HG03196 (cell line): Measurements from ENCODE around the gene RASSF7.
A peak's percentile ranks its signal among the peaks of the same experiment; 100 is the strongest.
"Not testable (repeated sequence)": the region's sequence is repeated elsewhere in the genome, so short reads cannot be mapped to it uniquely, and the experiment has no call there.

Source experiments
- ATAC-seq: cut with Tn5 transposase; IDR thresholded peaks from one replicate; pipeline ENCODE4 v1.9.1; 2021; ENCODE audit not compliant: unreplicated experiment

Gene RASSF7, protein sequence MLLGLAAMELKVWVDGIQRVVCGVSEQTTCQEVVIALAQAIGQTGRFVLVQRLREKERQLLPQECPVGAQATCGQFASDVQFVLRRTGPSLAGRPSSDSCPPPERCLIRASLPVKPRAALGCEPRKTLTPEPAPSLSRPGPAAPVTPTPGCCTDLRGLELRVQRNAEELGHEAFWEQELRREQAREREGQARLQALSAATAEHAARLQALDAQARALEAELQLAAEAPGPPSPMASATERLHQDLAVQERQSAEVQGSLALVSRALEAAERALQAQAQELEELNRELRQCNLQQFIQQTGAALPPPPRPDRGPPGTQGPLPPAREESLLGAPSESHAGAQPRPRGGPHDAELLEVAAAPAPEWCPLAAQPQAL

DNA sequence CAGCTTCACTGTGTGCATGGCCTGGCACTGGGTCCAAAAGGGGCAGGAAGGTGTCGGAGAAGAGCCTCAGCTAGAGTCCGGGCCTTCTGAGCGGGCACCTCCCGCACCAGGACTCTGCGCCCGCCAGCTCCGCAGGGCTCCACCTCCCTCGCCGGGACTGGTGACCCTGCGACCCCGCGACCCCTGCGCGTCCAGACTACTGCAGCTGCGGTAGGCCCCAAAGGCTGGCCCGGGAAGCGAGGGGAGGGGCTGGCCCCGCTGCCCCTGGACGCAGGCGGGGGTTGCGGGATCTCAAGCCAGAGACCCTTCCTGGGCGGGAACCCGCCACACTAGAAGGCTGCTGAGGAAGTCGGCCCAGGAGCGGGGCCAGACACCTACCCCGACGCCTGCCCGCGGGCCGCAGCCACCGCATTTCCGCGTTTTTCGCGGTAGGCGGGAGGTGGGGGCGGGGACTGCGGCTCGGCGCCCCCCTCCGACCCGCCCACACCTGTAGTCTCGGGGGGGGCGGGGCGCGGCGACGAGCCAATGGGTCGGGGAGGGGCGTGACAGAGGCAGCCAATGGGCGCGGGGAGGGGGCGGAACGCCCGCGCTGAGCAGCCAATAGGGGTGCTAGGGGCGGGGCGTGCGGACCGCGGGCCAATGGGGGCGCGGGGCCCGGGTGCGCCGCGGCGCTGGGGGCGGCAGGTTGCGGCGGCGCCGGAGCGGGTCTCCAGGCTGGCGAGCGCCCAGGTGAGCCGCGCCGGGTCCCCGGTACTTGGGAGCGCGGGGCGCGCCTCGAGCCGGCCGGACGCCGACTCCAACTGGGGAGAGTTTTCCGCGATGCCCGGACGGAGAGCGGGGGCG is at the start of gene RASSF7, which contains the start of gene LMNTD2:
Gene RASSF7, plus strand, starts transcription at position 666 of the 843 bp plus-strand sequence. CDS start 799 bp downstream, outside the sequence.
Gene LMNTD2, minus strand, starts transcription at position 434 of the 843 bp plus-strand sequence. Its CDS starts 22 bp downstream, at position 412.
- ATAC-seq, result peak; percentile 58

DNA sequence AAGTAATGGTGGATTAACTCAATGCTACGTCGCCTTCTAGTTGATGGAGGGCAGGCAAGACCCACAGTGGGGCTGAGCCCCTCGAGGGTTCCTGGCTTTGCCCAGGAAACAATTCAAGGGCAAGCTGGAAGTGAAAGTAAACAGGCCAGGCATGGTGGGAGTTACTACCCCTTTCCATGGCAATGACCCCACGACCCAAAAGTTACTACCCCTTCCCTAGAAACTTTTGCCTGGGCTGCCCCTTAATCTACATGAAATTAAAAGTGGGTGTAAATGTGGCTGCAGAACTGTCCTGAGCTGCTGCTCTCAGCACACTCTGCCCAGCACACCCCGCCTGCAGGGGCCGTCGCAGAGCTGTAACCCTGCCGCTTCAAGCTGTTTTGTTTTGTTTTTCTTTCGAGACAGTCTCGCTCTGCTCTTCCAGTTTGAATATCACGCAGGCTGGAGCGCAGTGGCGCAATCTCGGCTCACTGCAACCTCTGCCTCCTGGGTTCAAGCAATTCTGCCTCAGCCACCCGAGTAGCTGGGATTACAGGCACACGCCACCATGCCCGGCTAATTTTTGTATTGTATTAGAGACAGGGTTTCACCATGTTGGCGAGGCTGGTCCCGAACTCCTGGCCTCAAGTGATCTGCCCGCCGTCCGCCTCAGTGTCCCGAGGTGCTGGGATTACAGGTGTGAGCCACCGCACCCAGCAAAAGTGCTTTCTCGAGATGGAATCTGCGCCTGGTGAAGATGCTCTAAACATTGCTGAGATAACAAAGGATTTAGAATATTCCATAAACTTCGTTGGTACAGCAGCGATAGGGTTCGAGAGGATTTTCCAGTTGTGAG is 47.8 kb upstream of the RASSF7 start:
- no peak for ATAC-seq

DNA sequence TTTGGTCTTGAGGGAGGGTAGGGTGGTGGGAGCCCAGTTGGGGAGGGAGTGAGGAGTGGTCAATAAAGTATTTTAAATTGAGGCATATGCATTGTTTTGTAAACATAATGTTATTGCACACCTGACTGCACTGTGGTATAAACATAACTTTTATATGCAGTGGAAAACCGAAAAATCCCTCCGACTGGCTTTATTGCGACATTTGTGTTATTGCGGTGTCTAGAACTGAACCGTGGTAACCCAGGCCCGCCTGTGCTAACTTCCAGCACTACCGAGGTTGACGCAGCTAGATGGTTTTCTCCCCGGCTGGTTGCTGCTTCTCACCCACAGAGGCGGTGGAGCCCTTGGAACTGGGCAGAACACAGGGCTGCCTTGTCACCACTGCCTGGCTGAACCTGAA is 46.2 kb upstream of the RASSF7 start:
- no peak for ATAC-seq

DNA sequence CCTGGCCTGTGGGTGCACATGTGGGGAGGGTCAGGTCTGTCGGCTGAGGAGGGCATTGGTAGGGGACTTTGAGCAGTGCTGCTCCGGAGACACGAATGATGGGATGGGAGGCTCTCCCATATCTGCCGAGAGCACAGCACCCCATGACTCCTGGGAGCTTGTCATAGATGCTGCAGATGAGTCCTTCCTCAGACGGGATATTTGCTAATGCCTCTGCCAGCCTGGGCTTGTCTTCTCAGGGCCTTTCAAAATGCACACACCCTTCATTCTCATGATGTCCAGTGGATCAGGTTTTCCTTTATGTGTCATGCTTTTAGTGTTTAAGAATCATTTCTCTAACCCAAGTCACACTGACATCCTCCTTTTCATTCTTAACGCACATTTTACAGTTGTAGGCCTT is 45.6 kb upstream of the RASSF7 start:
- ATAC-seq, result no peak

DNA sequence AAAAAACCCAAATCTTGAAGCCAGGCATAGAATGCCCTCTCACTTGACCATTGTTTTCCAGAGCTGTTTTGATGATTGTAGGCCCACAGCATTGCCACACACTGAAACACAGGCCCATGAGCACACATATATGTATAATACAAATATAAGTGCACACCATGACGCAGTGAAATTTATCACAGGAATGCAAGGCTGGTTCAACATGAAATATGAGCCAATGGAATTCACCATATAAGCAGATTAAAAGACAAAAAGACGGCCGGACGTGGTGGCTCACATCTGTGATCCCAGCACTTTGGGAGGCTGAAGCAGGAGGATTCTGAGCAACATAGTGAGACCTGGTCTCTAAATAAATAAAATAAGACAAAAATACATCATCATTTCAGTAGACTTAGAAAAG is 44.4 kb upstream of the RASSF7 start:
- ATAC-seq, result no peak

DNA sequence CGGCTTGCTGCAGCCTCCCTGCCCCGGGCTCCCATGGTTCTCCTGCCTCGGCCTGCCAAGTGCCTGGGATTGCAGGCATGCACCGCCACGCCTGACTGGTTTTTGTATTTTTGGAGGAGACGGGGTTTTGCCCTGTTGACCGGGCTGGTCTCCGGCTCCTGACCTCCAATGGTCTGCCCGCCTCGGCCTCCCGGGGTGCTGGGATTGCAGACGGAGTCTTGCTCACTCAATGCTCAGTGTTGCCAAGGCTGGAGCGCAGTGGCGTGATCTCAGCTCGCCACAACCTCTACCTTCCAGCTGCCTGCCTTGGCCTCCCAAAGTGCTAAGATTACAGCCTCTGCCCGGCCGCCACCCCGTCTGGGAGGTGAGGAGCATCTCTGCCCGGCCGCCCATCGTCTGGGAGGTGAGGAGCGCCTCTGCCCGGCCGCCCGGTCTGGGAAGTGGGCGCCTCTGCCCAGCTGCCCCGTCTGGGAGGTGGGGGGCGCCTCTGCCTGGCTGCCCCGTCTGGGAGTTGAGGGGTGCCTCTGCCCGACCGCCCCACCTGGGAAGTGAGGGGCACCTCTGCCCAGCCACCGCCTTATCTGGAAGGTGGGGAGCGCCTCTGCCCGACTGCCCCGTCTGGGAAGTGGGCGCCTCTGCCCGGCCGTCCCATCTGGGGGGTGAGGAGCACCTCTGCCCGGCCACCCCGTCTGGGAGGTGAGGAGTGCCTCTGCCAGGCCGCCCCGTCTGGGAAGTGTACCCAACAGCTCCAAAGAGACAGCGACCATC is 43.7 kb upstream of the RASSF7 start:
- ATAC-seq, result not testable (repeated sequence)

DNA sequence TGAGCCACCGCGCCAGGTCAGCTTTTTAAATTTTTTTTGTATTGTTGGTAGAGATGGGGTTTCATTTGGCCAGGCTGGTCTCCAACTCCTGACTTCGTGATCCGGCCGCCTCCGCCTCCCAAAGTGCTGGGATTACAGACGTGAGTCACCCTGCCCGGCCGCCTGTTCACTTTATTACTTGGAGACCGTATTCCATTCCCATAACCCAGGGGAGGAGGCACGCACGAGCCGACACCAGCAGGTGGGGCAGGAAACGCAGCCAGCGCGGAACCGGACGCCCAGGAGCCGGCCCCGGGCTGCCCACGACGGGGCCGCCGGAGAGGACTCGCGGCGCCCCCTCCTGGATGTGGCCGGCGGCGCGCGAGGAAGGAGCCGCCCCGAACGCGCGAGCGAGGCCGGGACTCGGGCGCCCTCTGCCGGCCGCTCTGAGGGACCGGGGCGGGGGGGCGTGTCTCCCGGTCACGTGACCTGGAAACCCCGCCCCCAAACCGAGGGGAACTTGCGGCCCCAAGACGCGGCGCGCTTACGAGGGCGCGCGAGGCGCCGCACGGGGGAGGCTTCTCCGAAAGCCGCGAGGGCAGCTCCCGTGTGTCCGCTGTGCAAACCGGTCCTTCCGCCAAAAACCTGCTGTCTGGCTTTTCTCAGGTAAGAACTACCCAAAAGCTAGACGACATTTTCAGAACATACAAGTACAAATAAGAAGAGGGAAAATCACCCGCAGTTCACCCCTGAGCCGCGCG is 42.1 kb upstream of the RASSF7 start:
- peak; percentile 81 for ATAC-seq

DNA sequence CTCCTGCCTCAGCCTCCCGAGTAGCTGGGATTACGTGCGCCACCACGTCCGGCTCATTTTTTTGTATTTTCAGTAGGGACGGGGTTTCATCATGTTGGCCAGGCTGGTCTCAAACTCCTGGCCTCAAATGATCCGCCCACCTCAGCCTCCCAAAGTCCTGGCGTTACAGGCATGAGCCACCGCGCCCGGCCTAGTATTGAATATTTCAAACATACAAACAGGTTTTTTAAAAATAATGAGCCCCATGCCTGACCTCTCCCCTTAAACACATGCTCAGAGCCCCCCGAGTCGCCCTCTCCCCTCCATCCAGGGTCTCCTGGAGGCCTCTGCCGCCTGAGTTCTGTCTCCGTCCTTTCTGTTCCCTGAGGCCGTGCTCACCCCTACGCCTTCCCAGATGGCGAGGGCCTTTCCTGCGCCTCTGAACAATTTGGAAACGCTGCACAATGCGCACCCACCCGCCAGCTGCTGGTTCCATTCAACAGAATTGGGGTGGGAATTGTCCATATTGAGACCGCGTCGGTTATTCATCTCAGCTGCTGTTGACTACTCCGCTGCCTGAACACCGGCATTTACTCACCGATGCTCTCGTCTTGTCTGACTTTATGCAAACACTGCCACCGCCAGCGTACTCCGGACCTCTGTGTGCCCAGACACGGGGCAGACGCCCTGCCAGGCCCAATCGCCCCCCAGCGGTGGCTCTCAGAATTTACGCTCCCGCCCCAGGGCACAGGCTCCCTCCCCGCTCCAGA is 40.2 kb upstream of the RASSF7 start:
- ATAC-seq, result no peak

DNA sequence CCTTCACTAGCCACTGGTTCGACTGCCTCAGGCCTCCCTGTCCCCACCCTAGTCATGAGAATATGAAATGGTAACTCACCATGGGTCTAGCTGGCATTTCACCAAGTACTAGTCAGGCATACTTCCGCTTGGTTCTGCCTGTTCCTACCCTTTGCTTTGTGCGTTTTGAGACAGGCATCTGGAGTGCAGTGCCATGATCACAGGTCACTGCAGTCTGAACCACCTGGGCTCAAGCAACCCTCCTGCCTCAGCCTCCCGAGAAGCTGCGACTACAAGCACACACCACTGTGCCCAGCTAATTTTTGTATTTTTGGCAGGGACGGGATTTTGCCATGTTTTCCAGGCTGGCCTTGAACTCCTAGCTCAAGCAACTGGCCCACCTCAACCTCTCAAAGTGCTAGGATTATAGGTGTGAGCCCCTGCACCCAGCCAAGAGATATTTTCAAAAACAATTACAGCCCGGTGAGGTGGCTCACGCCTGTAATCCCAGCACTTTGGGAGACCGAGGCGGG is 39.5 kb upstream of the RASSF7 start:
- no peak for ATAC-seq

DNA sequence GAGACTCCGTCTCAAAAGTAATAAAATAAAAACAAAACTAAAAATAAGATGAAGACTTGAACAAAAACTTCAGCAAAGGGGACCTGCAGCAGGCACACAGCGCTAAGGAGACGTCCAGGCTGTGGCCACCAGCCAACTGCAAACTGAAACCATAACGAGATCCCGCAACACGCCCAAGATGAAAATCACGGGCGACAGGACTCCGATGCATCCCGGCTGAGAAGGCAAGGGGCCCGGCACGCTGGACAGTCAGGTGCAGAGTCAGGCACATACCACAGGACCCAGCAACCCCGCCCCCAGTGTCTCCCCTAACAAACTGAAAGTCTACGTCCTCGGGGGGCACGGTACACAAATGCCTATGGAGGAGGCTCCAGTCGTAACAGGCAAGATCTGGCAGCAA is 34.6 kb upstream of the RASSF7 start:
- no peak for ATAC-seq

DNA sequence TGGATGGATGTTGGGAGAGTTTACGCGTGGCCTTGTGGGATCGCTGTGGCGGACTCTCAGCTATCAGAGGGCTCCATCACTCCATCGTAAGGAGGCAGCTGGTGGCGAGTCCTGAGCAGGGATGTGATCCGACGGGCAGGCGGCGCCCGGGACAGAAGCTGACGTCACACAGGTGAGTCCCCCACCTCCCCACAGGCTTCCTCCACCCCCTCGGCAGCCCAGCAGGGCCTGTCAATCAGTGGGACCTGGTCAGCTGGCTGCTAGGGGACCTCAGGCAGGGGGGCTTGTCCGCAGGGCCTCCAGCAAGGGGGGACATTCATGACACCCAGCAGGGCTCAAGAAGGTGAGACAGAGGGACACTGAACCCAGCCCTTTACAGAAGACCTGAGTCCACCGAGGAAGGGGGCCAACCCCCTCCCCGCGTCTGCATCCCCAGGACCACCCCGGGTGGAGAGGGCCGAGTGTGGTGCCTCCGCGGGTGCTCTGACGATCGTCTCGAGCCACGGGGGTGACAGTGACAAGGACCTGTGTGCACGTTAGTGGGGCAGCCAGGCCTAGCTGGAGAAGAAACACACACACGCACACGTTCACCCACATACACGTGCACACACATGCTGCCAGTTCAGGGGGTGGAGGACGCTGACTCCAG is 32.5 kb upstream of the RASSF7 start:
- no peak for ATAC-seq

DNA sequence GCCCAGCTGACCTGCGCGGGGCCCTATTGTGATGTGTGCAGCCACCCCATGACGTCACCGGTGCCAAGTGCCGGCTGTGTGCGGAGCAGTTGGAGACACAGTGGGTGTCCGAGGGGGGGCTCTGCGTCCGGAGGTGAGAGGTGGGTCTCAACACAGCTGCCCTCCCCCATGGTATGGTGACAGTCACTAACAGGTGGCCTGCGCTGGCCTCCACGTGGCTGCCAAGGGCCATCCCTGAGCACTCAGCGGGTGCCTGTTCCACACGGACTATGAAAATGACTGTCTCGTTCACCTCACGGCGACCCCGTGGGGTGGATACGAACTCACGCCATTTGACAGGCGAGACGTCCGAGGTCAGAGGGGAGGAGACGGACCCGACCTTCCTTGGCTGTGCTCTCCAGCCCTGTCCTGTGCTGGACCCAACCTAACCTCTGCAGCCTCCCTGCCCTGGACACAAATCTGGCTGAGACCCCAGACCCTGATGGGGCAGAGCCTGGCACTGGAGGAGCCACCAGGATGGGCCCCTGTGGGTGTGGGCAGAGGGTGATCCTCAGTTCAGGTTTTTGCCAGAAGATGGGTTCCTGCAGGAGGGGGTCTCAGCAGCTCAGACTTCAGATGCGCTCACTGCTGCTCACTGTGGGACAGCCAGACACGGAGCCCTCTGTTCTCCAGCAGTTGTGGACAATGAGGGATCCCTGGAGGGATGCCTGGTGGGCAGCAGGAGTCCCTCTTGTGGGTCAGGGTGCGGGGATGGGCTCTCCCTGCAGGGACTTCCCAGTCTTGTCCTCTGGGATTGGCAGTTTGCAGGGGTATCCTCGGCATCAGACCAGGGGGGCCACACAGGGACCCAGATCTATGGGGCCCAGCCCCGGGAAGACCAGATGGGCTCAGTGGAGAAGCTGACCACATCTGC is 31.7 kb upstream of the RASSF7 start:
- no peak for ATAC-seq

DNA sequence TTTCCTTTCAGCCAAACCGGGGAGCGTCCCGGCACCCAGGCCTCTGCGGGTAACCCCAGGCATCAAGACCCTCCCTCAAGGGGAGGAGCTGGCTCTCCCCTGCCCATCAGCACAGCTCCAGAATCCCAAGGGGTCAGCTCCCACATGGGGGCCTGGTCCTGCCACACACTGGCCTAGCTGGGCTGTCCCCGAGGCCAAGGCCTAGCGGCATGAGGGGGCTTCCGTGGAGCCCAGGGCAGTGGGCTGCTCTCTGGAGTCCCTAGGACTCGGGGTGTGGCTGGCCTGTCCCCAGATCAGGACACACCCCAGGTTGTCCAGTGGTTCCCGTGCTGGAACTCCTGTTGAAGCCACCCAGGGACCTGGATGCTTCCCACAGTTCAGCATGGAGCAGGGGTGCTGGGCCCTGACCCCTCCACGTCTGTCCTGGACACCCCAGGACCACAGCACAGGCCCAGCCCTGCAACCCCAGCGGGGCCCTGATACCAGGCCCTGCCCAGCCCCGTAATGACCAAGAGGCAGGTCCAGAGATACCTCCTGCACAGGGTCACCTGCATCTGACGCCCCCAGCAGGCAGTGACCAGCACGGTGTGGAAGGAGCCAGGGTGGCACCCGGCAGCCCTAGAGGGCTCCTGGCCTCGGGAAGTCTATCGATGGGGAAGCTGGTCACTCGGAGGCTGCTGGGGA is 30.9 kb upstream of the RASSF7 start:
- ATAC-seq, result no peak

DNA sequence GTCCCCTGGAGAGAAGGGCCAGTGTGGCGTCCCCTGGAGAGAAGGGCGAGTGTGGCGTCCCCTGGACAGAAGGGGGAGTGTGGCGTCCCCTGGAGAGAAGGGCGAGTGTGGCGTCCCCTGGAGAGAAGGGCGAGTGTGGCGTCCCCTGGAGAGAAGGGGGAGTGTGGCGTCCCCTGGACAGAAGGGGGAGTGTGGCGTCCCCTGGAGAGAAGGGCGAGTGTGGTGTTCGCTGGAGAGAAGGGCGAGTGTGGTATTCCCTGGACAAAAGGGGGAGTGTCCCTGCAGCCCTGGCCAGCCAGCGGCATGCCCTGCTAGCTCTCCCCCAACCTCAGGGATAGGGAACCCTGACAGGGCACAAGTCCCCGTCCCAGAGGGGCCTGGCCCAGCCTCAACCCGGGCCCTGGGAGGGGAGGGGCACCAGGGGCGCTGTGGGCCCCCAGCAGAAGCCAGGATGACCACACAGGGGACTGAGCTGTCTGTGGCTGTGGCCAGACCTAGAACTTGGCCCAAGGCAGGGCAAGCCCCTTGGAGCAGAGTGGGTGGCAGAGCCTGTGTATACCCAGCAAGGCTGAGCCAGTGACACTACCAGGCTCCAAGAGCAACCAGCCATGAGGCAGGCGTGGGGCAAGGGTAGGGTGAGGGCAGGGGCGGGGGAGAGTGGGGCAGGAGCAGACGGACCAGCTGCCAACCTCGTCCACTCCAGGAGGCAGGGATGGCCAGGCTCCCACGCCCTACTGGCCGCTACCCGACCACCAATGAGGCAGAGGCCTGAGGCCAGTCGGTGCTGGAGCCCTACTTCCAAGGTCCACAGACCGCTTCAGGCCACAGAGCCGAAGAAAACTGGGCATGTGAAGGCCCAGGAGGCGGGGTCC is 29.6 kb upstream of the RASSF7 start:
- no peak for ATAC-seq

DNA sequence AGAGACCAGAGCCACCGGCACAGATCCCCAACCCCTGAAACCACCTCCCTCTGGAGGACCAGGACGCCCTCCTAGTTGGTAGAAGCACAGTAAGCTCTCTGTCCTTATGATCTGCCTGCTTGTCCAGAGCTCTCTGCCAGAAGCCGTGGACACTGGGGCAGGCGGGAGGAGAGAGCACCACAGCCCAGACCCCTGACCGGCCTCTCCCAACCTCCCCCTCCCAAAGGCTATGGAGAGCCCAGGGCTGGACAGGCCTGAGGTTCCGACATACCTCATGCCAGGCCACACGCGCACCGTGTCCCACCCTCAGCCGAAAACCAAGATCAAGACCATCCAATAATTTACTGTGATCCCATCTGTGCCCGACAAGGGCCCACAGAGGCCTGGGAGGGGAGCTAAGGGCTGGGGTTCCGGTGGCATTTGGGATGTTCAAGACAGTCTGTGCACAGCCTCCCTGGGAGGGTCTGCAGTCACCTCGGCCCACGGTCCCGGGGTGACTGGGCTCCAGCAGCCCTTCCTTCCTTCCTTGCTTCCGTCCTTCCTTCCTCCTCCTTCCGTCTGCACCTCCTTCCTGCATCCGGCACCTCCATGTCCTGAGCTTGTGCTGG is 28.7 kb upstream of the RASSF7 start:
- no peak for ATAC-seq
